HG03520 (cell line): ENCODE results near the gene TREH.
"Not testable (repeated sequence)": the region's sequence is repeated elsewhere in the genome, so short reads cannot be mapped to it uniquely, and the experiment has no call there.

ENCODE experiments used
- ATAC-seq: cut with Tn5 transposase; IDR thresholded peaks from one replicate; pipeline ENCODE4 v1.9.1; 2021; ENCODE audit warnings: mild to moderate bottlenecking, moderate library complexity; ENCODE audit not compliant: unreplicated experiment

Gene TREH

GRCh38 chr11:118618115-118618990, 61.1 kb downstream of the TREH start:
- no peak for ATAC-seq

DNA sequence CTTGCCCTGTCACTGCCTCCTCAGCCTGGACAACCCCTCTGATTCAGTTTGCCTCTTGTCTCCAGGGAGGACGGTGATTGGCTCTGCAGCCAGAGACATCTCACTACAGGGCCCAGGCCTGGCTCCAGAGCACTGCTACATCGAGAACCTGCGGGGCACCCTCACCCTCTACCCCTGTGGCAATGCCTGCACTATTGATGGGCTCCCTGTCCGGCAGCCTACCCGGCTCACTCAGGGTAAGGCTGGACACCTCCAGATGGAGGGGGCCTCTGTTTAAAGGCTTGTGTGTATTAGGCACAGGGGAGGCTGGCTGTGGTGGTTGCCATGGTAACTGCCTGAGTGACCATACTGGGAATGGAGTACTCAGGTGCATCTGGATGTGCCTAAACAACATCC, 63.5 kb downstream of the TREH start:
- ATAC-seq: no peak

DNA sequence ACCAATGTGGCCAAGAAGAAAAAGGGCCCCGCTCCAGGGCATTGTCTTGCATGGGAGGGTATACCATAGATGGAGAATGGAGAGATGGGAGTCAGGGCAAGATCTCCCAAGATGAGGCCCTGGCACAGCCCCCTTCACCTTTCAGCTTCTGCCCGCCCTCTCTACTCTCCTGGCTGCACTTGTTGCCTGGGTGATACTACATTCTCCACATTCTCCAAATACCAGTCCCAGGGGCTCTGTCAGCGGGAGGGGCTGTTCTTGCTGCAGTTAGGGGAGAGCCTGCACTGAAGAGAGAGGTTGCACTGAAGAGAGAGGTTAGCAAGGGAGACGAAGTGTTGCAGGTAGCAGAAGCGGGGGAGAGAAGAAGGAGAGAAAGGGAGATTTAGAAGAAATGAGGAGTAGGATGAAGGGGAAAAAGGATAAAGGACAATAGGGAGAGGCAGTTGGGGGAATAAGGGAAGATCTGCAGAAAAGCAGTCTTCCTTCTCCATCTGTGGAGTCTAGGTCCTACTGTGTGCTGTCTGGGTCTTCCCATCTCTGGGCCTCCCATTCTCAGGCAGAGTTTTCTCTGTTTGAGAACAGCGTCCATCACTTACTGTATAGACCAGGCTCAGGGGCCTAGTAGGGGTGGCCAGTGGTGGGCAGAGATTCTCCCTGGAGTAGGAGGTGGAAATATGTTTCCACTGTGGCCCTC, 64.0 kb downstream of the TREH start:
- no peak for ATAC-seq

DNA sequence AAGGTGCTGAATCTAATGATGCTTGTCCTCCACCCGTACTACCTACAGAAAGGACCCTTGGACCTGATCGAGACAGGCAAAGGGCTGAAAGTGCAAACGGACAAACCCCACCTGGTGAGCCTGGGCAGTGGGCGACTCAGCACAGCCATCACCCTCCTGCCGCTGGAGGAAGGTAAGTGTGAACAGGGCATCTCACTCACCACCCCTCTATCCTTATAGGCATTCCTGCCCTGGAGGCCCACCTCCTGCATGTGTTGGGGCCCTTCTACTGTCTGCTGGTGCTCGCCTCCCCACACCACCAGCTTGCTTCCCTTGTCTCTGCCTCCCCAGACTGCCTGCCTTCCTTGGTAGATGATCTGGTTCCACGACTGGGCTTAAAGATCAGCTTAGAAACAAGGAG, 64.9 kb downstream of the TREH start:
- no peak for ATAC-seq

GRCh38 chr11:118612378-118612777, 67.1 kb downstream of the TREH start:
- ATAC-seq: no peak

DNA sequence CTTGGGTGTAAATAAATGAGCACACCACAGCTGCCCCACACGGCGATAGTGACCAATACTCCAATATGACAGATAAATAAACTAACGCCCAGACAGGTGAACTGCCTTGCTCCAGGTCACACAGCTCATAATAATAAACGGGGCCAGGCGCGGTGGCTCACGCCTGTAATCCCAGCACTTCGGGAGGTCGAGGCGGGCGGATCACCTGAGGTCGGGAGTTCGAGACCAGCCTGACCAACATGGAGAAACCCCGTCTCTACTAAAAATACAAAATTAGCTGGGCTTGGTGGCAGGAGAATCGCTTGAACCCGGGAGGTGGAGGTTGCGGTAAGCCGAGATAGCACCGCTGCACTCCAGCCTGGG, 68.0 kb downstream of the TREH start:
- ATAC-seq: not testable (repeated sequence)

GRCh38 chr11:118610773-118611432, 68.5 kb downstream of the TREH start:
- ATAC-seq: no peak

DNA sequence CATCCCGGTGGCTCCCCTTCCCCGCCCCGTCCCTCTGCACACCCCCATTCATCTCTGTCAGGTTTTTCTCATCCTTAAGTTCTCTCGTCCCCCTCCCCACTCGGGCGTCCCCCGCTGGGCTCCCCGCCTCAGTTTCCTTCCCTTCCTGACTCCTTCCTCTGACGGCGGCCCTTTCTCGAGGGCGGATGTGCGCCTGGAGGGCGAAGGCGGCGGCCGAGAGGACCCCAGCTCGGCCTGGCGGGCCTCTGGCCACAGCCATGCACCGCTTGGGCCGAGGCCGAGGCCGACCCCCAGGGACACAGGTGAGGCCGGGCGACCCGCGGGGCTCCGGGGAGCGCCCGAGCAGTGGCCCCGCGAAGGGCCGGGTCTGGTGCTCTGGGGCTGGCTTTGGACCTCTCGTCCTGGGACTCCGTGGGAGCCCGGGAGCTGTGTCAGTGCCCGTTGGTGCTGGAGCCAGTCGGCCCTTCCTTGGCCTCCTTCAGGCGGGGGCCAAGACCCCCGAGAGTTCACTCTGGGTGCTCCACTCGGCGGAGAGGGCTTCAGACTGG, 69.2 kb downstream of the TREH start:
- no peak for ATAC-seq

- no peak for ATAC-seq
These were observed 69.8 kb downstream of the TREH start for GRCh38 chr11:118609380-118610224.

DNA sequence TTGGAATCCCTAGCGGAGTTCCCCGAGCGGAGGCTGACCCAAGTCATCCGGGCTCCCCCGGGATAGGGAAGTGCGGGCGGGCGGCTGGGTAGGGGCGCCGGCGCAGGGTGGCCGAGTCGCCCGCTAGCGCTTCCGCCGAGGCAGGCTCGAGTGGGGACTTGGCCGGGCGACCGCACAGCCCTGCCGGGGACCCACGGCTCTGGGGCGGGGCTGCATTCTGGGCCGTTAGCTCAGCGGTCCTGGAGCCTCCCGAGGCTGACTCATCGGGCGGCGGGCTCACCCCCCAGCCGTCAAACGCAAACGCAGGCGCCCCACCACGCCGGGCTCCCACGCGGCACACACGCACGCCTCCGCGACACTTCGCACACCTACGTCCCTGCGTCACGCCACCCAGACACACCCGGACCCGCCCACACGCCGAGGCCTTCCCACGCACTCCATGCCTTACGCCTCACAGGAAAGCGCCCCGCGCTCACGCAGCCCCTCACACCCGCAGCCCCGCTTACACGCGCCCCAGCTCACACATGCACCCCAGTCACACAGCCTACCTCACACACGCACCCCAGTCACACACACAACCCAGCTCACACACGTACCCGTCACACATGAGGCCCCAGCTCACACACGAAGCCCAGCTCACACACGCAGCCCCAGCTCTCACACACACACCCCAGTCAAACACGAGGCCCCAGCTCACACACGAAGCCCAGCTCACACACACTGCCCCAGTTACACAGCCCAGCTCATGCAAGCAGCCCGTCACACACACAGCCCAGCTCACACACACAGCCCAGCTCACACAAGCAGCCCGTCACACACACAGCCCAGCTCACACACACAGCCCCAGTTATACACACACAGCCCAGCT, 70.9 kb downstream of the TREH start:
- no peak for ATAC-seq

DNA sequence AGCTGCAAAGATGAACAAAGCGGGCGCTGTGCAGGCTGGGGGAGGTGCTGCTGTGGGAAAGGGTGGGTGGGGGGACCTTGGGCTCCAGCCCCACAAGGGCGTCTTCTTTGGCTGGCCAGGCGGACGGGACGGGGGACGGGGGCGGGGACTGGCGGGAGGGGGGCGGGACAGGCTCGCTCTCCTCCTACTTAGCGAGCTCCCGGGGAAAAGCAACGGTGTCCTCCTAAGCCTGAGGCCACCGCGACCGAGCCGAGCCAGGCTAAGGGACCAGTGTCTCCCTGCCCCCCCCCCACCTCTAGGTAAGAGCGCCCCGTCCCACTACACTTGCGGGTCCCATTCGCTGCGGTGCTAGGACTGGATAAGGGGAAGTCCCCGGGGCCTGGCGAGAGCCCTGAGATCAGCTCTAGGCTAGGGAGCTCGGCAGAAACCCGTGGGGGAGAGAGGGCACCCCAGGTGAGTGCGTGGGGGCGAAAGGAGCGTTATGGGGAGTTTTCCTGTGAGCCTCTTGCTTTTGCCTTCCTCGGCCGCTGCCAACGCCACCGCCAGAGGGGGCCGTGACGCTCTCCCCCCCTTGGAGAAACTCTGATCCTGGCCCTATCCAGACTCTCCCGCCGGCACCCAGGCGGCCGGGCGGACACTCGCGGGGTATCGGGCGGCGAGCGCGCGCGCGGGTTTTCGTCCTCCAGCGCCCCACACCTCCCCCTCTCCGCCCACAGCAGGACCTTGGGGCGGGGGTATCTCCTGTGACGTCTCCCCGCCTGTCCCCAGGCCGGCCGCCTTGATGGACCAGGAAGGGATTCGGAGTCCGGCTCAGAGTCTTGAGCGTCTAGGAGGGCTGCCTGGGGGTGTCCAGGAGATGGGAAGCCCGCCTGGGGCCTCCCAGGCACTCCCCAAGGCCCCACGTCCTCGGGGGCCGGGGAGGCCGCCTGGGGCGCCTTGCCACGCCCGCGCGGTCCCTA, 71.8 kb downstream of the TREH start, which contains the start of gene PHLDB1:
Gene PHLDB1 (plus strand): TSS at position 215 of the 959 bp plus-strand sequence. CDS start 6,222 bp downstream, outside the sequence.
- ATAC-seq: no peak
